HepG2 (cell line): ENCODE results near the gene COPS7A. TPM values are rescaled to one million over a fixed set of nuclear protein-coding genes. Genes with fewer than 3 reads are reported as not detected.
A peak's percentile ranks its signal among the peaks of the same experiment; 100 is the strongest.

Experiments used
- EHMT2 ChIP-seq: fragments of 200-600 bp; sonication (generic); IDR thresholded peaks from 2 replicates; pipeline ENCODE4 v1.7.0; 2017; ENCODE audit warnings: antibody characterized with exemption, low read depth, low read length, borderline replicate concordance
- GATAD1 ChIP-seq: IDR thresholded peaks from 2 replicates; pipeline ENCODE4 v1.6.1; 2016; ENCODE audit warnings: missing genetic modification reagents, missing compliant biosample characterization
- GATAD2A ChIP-seq: IDR thresholded peaks from 2 replicates; pipeline ENCODE4 v1.6.1; 2016
- HIVEP1 ChIP-seq: sonication (generic); formaldehyde crosslinking; IDR thresholded peaks from 2 replicates; pipeline ENCODE4 v1.4.0; 2020; ENCODE audit warnings: mild to moderate bottlenecking, missing genetic modification reagents
- HOXA7 ChIP-seq: sonication (generic); formaldehyde crosslinking; IDR thresholded peaks from 2 replicates; pipeline ENCODE4 v1.8.1; 2022; ENCODE audit warnings: mild to moderate bottlenecking, missing genetic modification reagents, moderate library complexity
- NCOR1 ChIP-seq: fragments of 200-600 bp; sonication (generic); IDR thresholded peaks from 2 replicates; pipeline ENCODE4 v1.7.0; 2017; ENCODE audit warnings: antibody characterized with exemption, low read length, borderline replicate concordance
- NR2C2 ChIP-seq: sonication (generic); formaldehyde crosslinking; IDR thresholded peaks from 2 replicates; pipeline ENCODE4 v1.4.0; 2020; ENCODE audit warnings: missing genetic modification reagents, mild to moderate bottlenecking, moderate library complexity, borderline replicate concordance
- PHF5A ChIP-seq: IDR thresholded peaks from one replicate; pipeline ENCODE4 v1.6.1; 2018; ENCODE audit warnings: low read depth, missing genetic modification reagents; ENCODE audit not compliant: unreplicated experiment
- RFXAP ChIP-seq: sonication (generic); formaldehyde crosslinking; IDR thresholded peaks from 2 replicates; pipeline ENCODE4 v1.4.0; 2020; ENCODE audit warnings: missing genetic modification reagents, borderline replicate concordance
- ZNF232 ChIP-seq: sonication (generic); formaldehyde crosslinking; IDR thresholded peaks from 2 replicates; pipeline ENCODE4 v1.4.0; 2020; ENCODE audit warnings: missing genetic modification reagents, borderline replicate concordance
- polyA plus RNA-seq, 8 experiments: library from polyadenylated mRNA; depleted of rRNA in 3 of 8; stranded (reverse) in 7 of 8; unstranded in 1 of 8; fragments of >200 nt; fragmentation: Illumina TruSeq in 4 of 8; extraction: Trizol in 4 of 8; gene quantifications; 2 replicates each; pipeline versions ENCODE4 v1.2.1 to v1.2.3, GENCODE V29; 2011 to 2016; ENCODE audit warnings: low read depth in 4 of 8, missing spikeins in 1 of 8, mixed read lengths in 1 of 8; ENCODE audit not compliant: insufficient read depth in 1 of 8
- total RNA-seq, 5 experiments: library from RNA; depleted of rRNA; stranded (reverse); fragments of >200 nt; fragmentation: Illumina TruSeq; extraction: Trizol; gene quantifications; 2 replicates each; pipeline ENCODE4 v1.2.3, GENCODE V29; 2016; ENCODE audit warnings: low read depth in 1 of 5
- TF ChIP-seq, protein P1 (sequence below): sonication (generic); formaldehyde crosslinking; IDR thresholded peaks from 2 replicates; pipeline ENCODE4 v1.4.0; 2020; ENCODE audit warnings: missing genetic modification reagents
- TF ChIP-seq, protein P2 (sequence below): sonication (generic); formaldehyde crosslinking; IDR thresholded peaks from 2 replicates; pipeline ENCODE4 v1.5.0; 2020; ENCODE audit warnings: mild to moderate bottlenecking, missing genetic modification reagents
- TF ChIP-seq, protein P3 (sequence below): sonication (generic); formaldehyde crosslinking; IDR thresholded peaks from 2 replicates; pipeline ENCODE4 v1.5.0; 2020; ENCODE audit warnings: mild to moderate bottlenecking, missing genetic modification reagents, moderate library complexity
- TF ChIP-seq, protein P4 (sequence below): IDR thresholded peaks from 2 replicates; pipeline ENCODE4 v1.6.1; 2016; ENCODE audit warnings: missing compliant biosample characterization, missing genetic modification reagents, borderline replicate concordance
- TF ChIP-seq, protein P5 (sequence below): IDR thresholded peaks from 2 replicates; pipeline ENCODE4 v1.6.1; 2016
- TF ChIP-seq, protein P6 (sequence below), 2 experiments: sonication (generic) in 1 of 2; formaldehyde crosslinking in 1 of 2; IDR thresholded peaks; 2 replicates each; pipeline versions ENCODE4 v1.4.0 to v1.6.1; 2018 to 2020; ENCODE audit warnings: missing genetic modification reagents in 2 of 2, borderline replicate concordance in 1 of 2, low read depth in 1 of 2, mild to moderate bottlenecking in 1 of 2, missing biosample characterization in 1 of 2

COPS7A gene
- total and polyA plus RNA-seq, 2 of the 13 experiments (the other 11 are each of a cell fraction or from before 2014, with no cell fraction given) = 40.0 to 73.6 TPM

DNA sequence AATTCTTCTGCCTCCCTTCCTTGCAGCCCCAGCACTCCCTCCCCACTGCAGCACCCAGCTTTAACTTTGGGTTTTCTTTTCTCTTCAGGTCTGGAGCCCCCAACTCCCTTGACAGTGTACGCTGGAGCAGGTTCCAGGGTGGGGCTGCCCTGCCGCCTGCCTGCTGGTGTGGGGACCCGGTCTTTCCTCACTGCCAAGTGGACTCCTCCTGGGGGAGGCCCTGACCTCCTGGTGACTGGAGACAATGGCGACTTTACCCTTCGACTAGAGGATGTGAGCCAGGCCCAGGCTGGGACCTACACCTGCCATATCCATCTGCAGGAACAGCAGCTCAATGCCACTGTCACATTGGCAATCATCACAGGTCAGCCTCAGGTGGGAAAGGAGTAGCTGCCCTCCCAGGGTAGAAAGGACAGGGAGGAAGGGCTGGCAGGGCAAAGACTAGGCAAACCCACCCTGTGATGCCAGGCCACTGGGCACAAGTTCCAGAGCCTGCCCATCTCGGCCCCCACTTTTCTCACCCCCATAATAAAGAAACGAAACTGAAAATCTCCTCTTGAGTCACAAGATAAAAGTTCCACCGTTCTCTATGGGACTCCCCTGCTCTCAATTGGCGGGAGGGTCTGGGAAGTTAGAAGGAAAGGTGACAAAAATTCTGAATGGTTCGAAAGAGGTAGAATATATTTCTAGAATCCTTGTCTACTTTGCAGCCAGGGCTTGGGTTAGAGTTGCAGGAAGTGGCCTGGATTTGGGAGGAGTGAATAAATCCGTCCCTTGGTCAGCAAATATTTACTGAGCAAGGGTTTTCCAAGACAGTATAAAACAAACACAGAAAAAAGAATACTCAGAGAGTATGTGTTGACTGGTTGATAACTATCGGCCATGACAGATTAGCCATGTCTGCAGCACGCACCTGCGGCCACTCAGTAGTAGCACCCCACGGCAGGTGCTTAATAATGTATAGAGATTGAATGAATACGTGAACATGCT lies 51.6 kb downstream of the COPS7A start (continued):
- TF ChIP-seq RFXAP (CRISPR knock-in tag) (peak; percentile 34; the same call in 1 of the 2 replicates), ZNF232 (CRISPR knock-in tag) (no peak; the same call in 1 of the 2 replicates), GATAD2A (peak; percentile 87), HIVEP1 (CRISPR knock-in tag) (no peak), EHMT2 (no peak), GATAD1 (CRISPR knock-in tag) (no peak; the same call in 1 of the 2 replicates), NCOR1 (no peak), NR2C2 (CRISPR knock-in tag) (peak; percentile 17; the same call in 1 of the 2 replicates), PHF5A (CRISPR knock-in tag) (no peak), HOXA7 (no peak)
- TF ChIP-seq, protein P1, sequence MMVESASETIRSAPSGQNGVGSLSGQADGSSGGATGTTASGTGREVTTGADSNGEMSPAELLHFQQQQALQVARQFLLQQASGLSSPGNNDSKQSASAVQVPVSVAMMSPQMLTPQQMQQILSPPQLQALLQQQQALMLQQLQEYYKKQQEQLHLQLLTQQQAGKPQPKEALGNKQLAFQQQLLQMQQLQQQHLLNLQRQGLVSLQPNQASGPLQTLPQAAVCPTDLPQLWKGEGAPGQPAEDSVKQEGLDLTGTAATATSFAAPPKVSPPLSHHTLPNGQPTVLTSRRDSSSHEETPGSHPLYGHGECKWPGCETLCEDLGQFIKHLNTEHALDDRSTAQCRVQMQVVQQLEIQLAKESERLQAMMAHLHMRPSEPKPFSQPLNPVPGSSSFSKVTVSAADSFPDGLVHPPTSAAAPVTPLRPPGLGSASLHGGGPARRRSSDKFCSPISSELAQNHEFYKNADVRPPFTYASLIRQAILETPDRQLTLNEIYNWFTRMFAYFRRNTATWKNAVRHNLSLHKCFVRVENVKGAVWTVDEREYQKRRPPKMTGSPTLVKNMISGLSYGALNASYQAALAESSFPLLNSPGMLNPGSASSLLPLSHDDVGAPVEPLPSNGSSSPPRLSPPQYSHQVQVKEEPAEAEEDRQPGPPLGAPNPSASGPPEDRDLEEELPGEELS (CRISPR knock-in tag) = peak; percentile 84
- TF ChIP-seq, protein P2, sequence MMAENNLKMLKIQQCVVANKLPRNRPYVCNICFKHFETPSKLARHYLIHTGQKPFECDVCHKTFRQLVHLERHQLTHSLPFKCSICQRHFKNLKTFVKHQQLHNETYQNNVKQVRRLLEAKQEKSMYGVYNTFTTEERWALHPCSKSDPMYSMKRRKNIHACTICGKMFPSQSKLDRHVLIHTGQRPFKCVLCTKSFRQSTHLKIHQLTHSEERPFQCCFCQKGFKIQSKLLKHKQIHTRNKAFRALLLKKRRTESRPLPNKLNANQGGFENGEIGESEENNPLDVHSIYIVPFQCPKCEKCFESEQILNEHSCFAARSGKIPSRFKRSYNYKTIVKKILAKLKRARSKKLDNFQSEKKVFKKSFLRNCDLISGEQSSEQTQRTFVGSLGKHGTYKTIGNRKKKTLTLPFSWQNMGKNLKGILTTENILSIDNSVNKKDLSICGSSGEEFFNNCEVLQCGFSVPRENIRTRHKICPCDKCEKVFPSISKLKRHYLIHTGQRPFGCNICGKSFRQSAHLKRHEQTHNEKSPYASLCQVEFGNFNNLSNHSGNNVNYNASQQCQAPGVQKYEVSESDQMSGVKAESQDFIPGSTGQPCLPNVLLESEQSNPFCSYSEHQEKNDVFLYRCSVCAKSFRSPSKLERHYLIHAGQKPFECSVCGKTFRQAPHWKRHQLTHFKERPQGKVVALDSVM (CRISPR knock-in tag) = no peak
- TF ChIP-seq, protein P3, sequence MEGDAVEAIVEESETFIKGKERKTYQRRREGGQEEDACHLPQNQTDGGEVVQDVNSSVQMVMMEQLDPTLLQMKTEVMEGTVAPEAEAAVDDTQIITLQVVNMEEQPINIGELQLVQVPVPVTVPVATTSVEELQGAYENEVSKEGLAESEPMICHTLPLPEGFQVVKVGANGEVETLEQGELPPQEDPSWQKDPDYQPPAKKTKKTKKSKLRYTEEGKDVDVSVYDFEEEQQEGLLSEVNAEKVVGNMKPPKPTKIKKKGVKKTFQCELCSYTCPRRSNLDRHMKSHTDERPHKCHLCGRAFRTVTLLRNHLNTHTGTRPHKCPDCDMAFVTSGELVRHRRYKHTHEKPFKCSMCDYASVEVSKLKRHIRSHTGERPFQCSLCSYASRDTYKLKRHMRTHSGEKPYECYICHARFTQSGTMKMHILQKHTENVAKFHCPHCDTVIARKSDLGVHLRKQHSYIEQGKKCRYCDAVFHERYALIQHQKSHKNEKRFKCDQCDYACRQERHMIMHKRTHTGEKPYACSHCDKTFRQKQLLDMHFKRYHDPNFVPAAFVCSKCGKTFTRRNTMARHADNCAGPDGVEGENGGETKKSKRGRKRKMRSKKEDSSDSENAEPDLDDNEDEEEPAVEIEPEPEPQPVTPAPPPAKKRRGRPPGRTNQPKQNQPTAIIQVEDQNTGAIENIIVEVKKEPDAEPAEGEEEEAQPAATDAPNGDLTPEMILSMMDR (CRISPR knock-in tag) = peak; percentile 24; the same call in 1 of the 2 replicates
- TF ChIP-seq, protein P4, sequence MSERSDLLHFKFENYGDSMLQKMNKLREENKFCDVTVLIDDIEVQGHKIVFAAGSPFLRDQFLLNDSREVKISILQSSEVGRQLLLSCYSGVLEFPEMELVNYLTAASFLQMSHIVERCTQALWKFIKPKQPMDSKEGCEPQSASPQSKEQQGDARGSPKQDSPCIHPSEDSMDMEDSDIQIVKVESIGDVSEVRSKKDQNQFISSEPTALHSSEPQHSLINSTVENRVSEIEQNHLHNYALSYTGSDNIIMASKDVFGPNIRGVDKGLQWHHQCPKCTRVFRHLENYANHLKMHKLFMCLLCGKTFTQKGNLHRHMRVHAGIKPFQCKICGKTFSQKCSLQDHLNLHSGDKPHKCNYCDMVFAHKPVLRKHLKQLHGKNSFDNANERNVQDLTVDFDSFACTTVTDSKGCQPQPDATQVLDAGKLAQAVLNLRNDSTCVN (CRISPR knock-in tag) = no peak
- TF ChIP-seq, protein P5, sequence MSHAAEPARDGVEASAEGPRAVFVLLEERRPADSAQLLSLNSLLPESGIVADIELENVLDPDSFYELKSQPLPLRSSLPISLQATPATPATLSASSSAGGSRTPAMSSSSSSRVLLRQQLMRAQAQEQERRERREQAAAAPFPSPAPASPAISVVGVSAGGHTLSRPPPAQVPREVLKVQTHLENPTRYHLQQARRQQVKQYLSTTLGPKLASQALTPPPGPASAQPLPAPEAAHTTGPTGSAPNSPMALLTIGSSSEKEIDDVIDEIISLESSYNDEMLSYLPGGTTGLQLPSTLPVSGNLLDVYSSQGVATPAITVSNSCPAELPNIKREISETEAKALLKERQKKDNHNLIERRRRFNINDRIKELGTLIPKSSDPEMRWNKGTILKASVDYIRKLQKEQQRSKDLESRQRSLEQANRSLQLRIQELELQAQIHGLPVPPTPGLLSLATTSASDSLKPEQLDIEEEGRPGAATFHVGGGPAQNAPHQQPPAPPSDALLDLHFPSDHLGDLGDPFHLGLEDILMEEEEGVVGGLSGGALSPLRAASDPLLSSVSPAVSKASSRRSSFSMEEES (CRISPR knock-in tag) = 0 out of 2 replicates have a peak, but pooled peaks have one; percentile 63
- TF ChIP-seq, protein P6, sequence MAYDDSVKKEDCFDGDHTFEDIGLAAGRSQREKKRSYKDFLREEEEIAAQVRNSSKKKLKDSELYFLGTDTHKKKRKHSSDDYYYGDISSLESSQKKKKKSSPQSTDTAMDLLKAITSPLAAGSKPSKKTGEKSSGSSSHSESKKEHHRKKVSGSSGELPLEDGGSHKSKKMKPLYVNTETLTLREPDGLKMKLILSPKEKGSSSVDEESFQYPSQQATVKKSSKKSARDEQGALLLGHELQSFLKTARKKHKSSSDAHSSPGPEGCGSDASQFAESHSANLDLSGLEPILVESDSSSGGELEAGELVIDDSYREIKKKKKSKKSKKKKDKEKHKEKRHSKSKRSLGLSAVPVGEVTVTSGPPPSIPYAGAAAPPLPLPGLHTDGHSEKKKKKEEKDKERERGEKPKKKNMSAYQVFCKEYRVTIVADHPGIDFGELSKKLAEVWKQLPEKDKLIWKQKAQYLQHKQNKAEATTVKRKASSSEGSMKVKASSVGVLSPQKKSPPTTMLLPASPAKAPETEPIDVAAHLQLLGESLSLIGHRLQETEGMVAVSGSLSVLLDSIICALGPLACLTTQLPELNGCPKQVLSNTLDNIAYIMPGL (CRISPR knock-in tag; IDR thresholded peaks at IDR 0.05; ENCODE audit: borderline replicate concordance in 1 of 2, low read depth in 1 of 2) = peak in 1 of 2 experiments; percentile 56; a peak in 1 of 4 replicates
